Neural cell (in vitro differentiated cells): ENCODE results near the gene MMP28. TPM values are rescaled to one million over a fixed set of nuclear protein-coding genes. Genes with fewer than 3 reads are reported as not detected.

Experiments
- H2AFZ ChIP-seq: fragments of 200-600, 300-800 bp; sonication (generic), shearing (Covaris generic); 2 replicates; pipeline ENCODE4 v1.6.0; 2014; ENCODE audit warnings: low read depth, mild to moderate bottlenecking, antibody characterized with exemption, low read length, moderate library complexity
- H3F3A ChIP-seq: fragments of 200-600 bp; shearing (Covaris generic); 2 replicates; pipeline ENCODE4 v1.6.1; 2016; ENCODE audit warnings: mild to moderate bottlenecking, moderate library complexity, mixed read lengths, antibody characterized with exemption, low read length; ENCODE audit not compliant: insufficient read depth, poor library complexity, severe bottlenecking
- H3K27ac ChIP-seq: fragments of 200-600, 300-800 bp; sonication (generic), shearing (Covaris generic); 2 replicates; pipeline ENCODE4 v1.5.1; 2014; ENCODE audit warnings: mild to moderate bottlenecking, low read length, moderate library complexity
- H3K27me3 ChIP-seq: fragments of 300-800, 200-600 bp; sonication (generic), shearing (Covaris generic); 2 replicates; pipeline ENCODE4 v1.6.0; 2014; ENCODE audit warnings: mild to moderate bottlenecking, low read depth, low read length, moderate library complexity; ENCODE audit not compliant: insufficient read depth
- H3K36me3 ChIP-seq: fragments of 300-800, 200-600 bp; sonication (generic), shearing (Covaris generic); 2 replicates; pipeline ENCODE4 v1.5.1; 2014; ENCODE audit warnings: mild to moderate bottlenecking, antibody characterized with exemption, low read length, moderate library complexity; ENCODE audit not compliant: insufficient read depth
- H3K4me2 ChIP-seq: fragments of 300-800, 200-600 bp; sonication (generic), shearing (Covaris generic); 2 replicates; pipeline ENCODE4 v1.6.0; 2014; ENCODE audit warnings: mild to moderate bottlenecking, low read length
- H3K4me3 ChIP-seq: fragments of 300-800, 200-600 bp; sonication (generic), shearing (Covaris generic); 2 replicates; pipeline ENCODE4 v1.5.1; 2014; ENCODE audit warnings: mild to moderate bottlenecking, low read length, moderate library complexity
- H3K79me2 ChIP-seq: fragments of 200-600 bp; shearing (Covaris generic); replicated peaks from 2 replicates; pipeline ENCODE4 v1.6.0; 2014; ENCODE audit warnings: mild to moderate bottlenecking, low read length, moderate library complexity; ENCODE audit not compliant: insufficient read depth
- H3K9ac ChIP-seq: fragments of 300-800, 200-600 bp; sonication (generic), shearing (Covaris generic); 2 replicates; pipeline ENCODE4 v1.6.1; 2016; ENCODE audit warnings: mild to moderate bottlenecking, low read length, mixed read lengths
- H3K9me2 ChIP-seq: fragments of 200-600 bp; shearing (Covaris generic); 2 replicates; pipeline ENCODE4 v1.6.1; 2016; ENCODE audit warnings: mild to moderate bottlenecking, low read length, mixed read lengths; ENCODE audit not compliant: insufficient read depth
- H3K9me3 ChIP-seq: fragments of 200-600, 300-800 bp; sonication (generic), shearing (Covaris generic); 2 replicates; pipeline ENCODE4 v1.6.1; 2016; ENCODE audit warnings: mild to moderate bottlenecking, mixed run types, low read length, moderate library complexity, mixed read lengths
- H4K20me1 ChIP-seq: fragments of 200-600 bp; shearing (Covaris generic); 2 replicates; pipeline ENCODE4 v1.6.1; 2016; ENCODE audit warnings: mild to moderate bottlenecking, mixed run types; ENCODE audit not compliant: insufficient read depth
- CTCF ChIP-seq: fragments of 450-650 bp; IDR thresholded peaks from 2 replicates; pipeline ENCODE4 v1.5.1; 2014; ENCODE audit warnings: antibody characterized with exemption, mild to moderate bottlenecking, moderate library complexity; ENCODE audit not compliant: poor library complexity, severe bottlenecking
- EP300 ChIP-seq: fragments of 450-650 bp; conservative IDR thresholded peaks from 2 replicates; pipeline ENCODE4 v1.6.1; 2014; ENCODE audit warnings: antibody characterized with exemption, mild to moderate bottlenecking, moderate library complexity; ENCODE audit not compliant: poor library complexity, severe bottlenecking
- EZH2 ChIP-seq: fragments of 200-600, 300-800 bp; shearing (Covaris generic), sonication (generic); IDR thresholded peaks from 2 replicates; pipeline ENCODE4 v1.6.1; 2014; ENCODE audit warnings: antibody characterized with exemption, low read length, borderline replicate concordance, mild to moderate bottlenecking; ENCODE audit not compliant: insufficient read depth, poor library complexity, severe bottlenecking
- MXI1 ChIP-seq: fragments of 450-650 bp; conservative IDR thresholded peaks from 2 replicates; pipeline ENCODE4 v1.6.1; 2014; ENCODE audit warnings: antibody characterized with exemption, mild to moderate bottlenecking; ENCODE audit not compliant: poor library complexity, severe bottlenecking
- POLR2AphosphoS5 ChIP-seq: IDR thresholded peaks from 2 replicates; pipeline ENCODE4 v1.6.1; 2012
- RAD21 ChIP-seq: fragments of 450-650 bp; conservative IDR thresholded peaks from 2 replicates; pipeline ENCODE4 v1.6.1; 2014; ENCODE audit warnings: antibody characterized with exemption, mild to moderate bottlenecking, moderate library complexity
- REST ChIP-seq: IDR thresholded peaks from 2 replicates; pipeline ENCODE4 v1.6.1; 2012; ENCODE audit warnings: borderline replicate concordance
- SMC3 ChIP-seq: fragments of 450-650 bp; conservative IDR thresholded peaks from 2 replicates; pipeline ENCODE4 v1.6.1; 2014; ENCODE audit warnings: antibody characterized with exemption, mild to moderate bottlenecking, moderate library complexity; ENCODE audit not compliant: poor library complexity
- TAF1 ChIP-seq: IDR thresholded peaks from 2 replicates; pipeline ENCODE4 v1.6.1; 2012; ENCODE audit warnings: low read depth
- polyA plus RNA-seq: library from polyadenylated mRNA; depleted of rRNA; stranded (reverse); fragments of >200 nt; gene quantifications from 2 replicates; pipeline ENCODE4 v1.2.3, GENCODE V29; 2014

Gene MMP28
- polyA plus RNA-seq, 1 donor from 2014 or later, result 0.31 TPM

DNA sequence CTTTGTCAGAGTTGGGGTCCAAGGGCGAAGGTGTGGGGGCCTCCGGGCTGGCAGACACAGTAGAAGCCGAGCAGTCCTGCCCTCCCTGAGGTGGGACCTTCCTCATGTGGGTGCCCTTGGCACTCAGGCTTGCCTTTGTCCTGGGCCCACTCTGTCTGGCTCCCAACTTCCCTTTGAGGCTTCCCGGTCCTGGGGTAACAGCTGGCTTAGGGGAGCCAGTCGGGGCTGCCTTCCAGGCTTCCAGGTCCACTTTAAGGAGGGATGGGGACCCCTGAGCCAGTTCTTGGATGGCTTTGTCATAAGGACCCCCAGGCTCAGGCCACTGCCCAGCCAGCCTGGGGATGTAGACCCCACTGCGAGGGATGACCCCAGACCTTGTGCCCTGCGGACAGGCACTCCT is 50.2 kb downstream of the MMP28 start:
- no peaks in the 10 kb centered on the region for H3F3A ChIP-seq
- H3K4me2 ChIP-seq, result no peak overlapping the region
- H3K9ac ChIP-seq, result no peak overlapping the region
- H3K27ac ChIP-seq, result no peak overlapping the region
- no peaks in the 10 kb centered on the region for H3K9me3 ChIP-seq
- H3K4me3 ChIP-seq, result no peak overlapping the region
- H4K20me1 ChIP-seq, result no peaks in the 10 kb centered on the region
- H3K36me3 ChIP-seq, result no peaks in the 10 kb centered on the region
- no peaks in the 10 kb centered on the region for H3K9me2 ChIP-seq
- no peak overlapping the region for H2AFZ ChIP-seq
- no peaks in the 10 kb centered on the region for H3K79me2 ChIP-seq
- no peak for TF ChIP-seq MXI1
- no peak for TF ChIP-seq RAD21
- TF ChIP-seq POLR2AphosphoS5, result no peak
- no peak for TF ChIP-seq REST
- no peak for TF ChIP-seq EP300
- no peak for TF ChIP-seq SMC3
- no peak for TF ChIP-seq EZH2
- TF ChIP-seq TAF1, result no peak
- no peak for TF ChIP-seq CTCF
- peaks cover 21% of the 10 kb centered on the region for H3K27me3 ChIP-seq

GRCh38 chr17:35744830-35745229 is 50.6 kb downstream of the MMP28 start:
- Histone ChIP-seq H3K9me3 (no peaks in the 10 kb centered on the region), H3K4me3 (no peak overlapping the region), H3K9ac (no peak overlapping the region), H4K20me1 (no peaks in the 10 kb centered on the region), H3K36me3 (no peaks in the 10 kb centered on the region), H3K4me2 (no peak overlapping the region), H2AFZ (no peak overlapping the region), H3K27ac (no peak overlapping the region), H3K27me3 (peaks cover 20% of the 10 kb centered on the region), H3K9me2 (no peaks in the 10 kb centered on the region), H3F3A (no peaks in the 10 kb centered on the region), H3K79me2 (no peaks in the 10 kb centered on the region)
- TF ChIP-seq SMC3, result no peak
- TF ChIP-seq POLR2AphosphoS5, result no peak
- TF ChIP-seq MXI1, result no peak
- TF ChIP-seq TAF1, result no peak
- TF ChIP-seq RAD21, result no peak
- TF ChIP-seq EP300, result no peak
- TF ChIP-seq CTCF, result no peak
- no peak for TF ChIP-seq EZH2
- no peak for TF ChIP-seq REST
